Activated CD4-positive, alpha-beta memory T cell treated with anti-CD3 and anti-CD28 coated beads, Interleukin-2, amount 10 ng/mL, durations not matched to agents 7 days and 5 days (primary cell): Measurements from ENCODE around the gene PRC1. TPM values are rescaled to one million over a fixed set of nuclear protein-coding genes. Genes with fewer than 3 reads are reported as not detected.

ENCODE experiments used
- total RNA-seq, 2 experiments: library from RNA; stranded (reverse); gene quantifications; one replicate each; pipeline ENCODE4 v1.2.3, GENCODE V29; 2021

PRC1 gene
- total RNA-seq, 2 experiments from 2014 or later: 158 to 167 TPM

Other genes starting within 250 kb of the PRC1 start
- 100 to 1,000 TPM; 550 to 553 TPM for gene FURIN, start 125.9 kb downstream of the PRC1 start, total RNA-seq
- gene FES, start 110.0 kb downstream of the PRC1 start, total RNA-seq: 10 to 100 TPM; 31.2 to 32.4 TPM
- gene MAN2A2, start 91.2 kb downstream of the PRC1 start, total RNA-seq: 100 to 1,000 TPM; 132 to 133 TPM
- gene HDDC3, start 62.0 kb downstream of the PRC1 start, total RNA-seq: 10 to 100 TPM; 37.6 to 41.7 TPM
- gene UNC45A, start 59.2 kb downstream of the PRC1 start, total RNA-seq: 10 to 100 TPM; 71.3 to 75.2 TPM
- 10 to 100 TPM; 31.3 to 32.8 TPM for gene RCCD1, start 39.7 kb downstream of the PRC1 start, total RNA-seq
- 10 to 100 TPM; 20.8 to 23.5 TPM for gene VPS33B, start 28.1 kb upstream of the PRC1 start, total RNA-seq
- gene SV2B, start 105.7 kb upstream of the PRC1 start, total RNA-seq: under 1 TPM in 1 of 2 experiments, not detected in 1; 0.05 TPM